Endothelial cell of umbilical vein (primary cell): Measurements from ENCODE around the gene C2.
"Not testable (repeated sequence)": the region's sequence is repeated elsewhere in the genome, so short reads cannot be mapped to it uniquely, and the experiment has no call there.

Experiments used
- CTCF ChIP-seq, 2 donors: IDR thresholded peaks; 1 replicate in 1 of 2; 2 replicates in 1 of 2; pipeline ENCODE4 v1.5.1; 2011; ENCODE audit warnings: low read length in 2 of 2, mild to moderate bottlenecking in 2 of 2, moderate library complexity in 2 of 2, control low read depth in 1 of 2, inconsistent platforms in 1 of 2, low read depth in 1 of 2; ENCODE audit not compliant: insufficient read depth in 1 of 2; ENCODE audit errors: extremely low read depth in 1 of 2
- GATA2 ChIP-seq: IDR thresholded peaks from 2 replicates; pipeline ENCODE4 v1.7.0; 2011; ENCODE audit warnings: low read depth, mild to moderate bottlenecking, moderate library complexity, mixed read lengths, low read length; ENCODE audit not compliant: insufficient read length, insufficient read depth
- JUN ChIP-seq: IDR thresholded peaks from 2 replicates; pipeline ENCODE4 v1.6.1; 2011; ENCODE audit warnings: borderline replicate concordance, low read depth; ENCODE audit not compliant: insufficient read length, insufficient read depth
- POLR2A ChIP-seq: IDR thresholded peaks from 2 replicates; pipeline ENCODE4 v1.6.1; 2012; ENCODE audit warnings: low read depth, mild to moderate bottlenecking, control low read depth, low read length
- POLR2AphosphoS5 ChIP-seq: IDR thresholded peaks from 2 replicates; pipeline ENCODE4 v1.6.1; 2012; ENCODE audit warnings: low read depth, mild to moderate bottlenecking, control low read depth, low read length, moderate library complexity; ENCODE audit not compliant: insufficient read depth

DNA sequence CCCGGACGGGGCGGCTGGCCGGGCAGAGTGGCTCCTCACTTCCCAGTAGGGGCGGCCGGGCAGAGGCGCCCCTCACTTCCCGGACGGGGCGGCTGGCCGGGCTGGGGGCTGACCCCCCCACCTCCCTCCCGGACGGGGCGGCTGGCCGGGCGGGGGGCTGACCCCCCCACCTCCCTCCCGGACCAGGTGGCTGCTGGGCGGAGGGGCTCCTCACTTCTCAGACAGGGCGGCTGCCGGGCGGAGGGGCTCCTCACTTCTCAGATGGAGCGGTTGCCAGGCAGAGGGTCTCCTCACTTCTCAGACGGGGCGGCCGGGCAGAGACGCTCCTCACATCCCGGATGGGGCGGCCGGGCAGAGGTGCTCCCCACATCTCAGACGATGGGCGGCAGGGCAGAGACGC lies 4.6 kb downstream of the C2 start:
- TF ChIP-seq CTCF (IDR thresholded peaks at IDR 0.05; ENCODE audit: extremely low read depth in 1 of 2, insufficient read depth in 1 of 2, low read depth in 1 of 2, low read length in 2 of 2); GATA2; JUN; POLR2AphosphoS5; POLR2A: not testable (repeated sequence)
